Colon (tissue), 2 donors: ENCODE results near the gene TAF1A.

ENCODE experiments used
- FAIRE-seq: peaks from 2 replicates; lab custom pipeline; 2012; peaks lifted over from hg19 to GRCh38; lab: Jason Lieb, UNC
- donor health status: control.
- donor health status: control.

TAF1A gene

DNA sequence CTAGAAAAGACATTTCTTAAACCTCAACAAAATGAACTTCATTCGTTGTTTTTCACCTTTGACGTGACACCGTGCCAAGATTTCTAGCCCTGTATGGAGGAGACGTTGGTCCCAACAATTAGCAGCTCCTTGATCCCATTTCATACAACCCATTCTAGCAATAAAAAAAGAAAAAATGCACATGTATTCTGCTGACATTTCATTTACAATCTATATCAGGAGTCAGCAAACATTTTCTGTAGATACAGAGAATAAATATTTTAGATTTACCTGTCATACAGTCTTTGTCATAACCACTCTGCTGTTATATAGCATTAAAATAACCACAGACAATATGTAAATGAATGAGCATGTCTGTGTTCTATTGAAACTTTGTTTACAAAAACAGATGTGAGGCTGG lies 7.0 kb upstream of the TAF1A start:
- FAIRE-seq: no peak

DNA sequence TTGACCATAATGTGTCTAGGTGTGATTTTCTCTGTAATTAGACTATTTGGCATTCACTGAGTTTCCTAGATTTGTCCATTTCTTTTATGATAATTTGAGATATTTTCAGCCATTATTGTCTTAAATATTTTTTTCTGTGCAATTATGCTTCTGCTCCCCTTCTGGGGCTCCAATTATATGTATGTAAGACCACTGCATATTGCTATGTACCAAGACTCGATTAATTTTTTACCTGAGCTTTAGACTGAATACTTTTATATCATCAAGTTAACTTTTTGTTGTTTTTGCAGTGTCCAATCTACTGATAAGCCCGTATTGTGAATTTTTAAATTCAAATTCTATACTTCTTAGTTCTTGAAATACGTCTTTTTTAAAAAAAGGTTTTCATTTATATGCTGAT lies 5.1 kb upstream of the TAF1A start:
- no peak for FAIRE-seq

DNA sequence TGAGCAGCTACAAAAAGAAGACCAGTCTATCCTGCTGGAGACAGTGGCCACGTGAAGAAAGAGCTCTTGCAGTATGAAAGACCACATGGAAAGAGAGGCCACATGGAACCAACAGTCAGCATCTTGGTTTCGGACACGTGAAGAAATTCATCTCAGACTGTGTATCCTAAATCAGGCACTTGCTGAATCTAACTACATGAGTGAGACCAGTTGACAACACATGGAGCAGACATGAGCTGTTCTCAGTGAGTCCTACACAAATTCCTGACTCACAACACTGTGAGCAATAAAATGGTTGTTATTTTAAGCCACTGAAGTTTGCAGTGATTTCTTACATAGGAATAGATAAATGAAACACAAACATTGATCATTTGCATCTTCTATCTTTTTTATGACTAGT lies 2.4 kb upstream of the TAF1A start:
- no peak for FAIRE-seq

DNA sequence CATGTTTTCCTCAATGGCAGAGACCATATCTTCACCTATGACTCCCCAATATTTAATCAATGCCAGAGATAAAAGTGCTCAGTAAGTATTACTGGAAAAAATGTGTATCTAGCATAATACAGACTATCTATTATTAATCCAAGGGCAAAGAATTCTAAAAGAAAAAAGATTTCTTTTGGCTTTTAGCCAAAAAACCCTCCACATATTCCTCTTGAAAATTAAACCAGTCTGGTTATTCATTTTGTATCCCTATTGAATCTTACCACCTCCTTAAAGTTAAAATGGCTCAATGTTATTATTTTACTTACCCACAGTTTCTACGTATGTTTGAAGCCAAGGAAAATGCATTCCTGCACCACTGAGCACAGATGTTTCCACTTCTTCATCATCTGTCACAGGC lies 1.6 kb downstream of the TAF1A start:
- no peak for FAIRE-seq

DNA sequence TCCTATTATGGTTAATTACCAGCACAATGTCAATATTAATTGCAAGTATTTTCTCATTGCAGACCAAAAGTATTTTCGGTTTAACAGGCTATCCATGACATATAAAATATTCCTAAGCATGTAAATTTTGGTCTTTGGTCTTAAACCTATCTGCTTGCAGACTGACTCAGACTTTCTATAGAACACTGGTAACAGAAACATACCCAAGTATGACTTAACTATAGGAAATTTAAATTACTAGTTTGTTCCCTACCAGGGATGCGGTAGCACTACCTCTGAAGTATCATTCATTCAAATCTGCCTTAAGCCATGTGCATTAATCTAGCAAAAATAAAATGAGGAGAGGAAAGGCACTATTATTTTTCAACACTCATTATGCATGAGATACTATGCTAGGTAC lies 2.9 kb downstream of the TAF1A start:
- FAIRE-seq: no peak

DNA sequence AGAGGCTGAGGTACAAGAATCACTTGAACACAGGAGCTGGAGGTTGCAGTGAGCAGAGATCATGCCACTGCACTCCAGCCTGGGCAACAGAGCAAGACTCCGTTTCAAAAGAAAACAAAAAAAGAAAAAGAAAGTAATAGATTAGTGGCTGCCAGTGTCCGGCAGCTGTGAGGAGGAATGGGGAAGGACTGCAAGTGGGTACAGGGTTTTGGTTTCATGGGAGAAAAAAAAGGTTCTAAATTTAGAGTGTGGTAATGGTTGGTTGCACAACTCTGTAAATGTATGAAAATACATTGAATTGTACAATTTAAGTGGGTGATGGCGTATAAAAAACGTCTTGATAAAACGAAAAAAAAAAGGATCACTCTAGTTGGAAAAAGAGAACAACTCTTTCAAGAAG lies 6.7 kb downstream of the TAF1A start:
- no peak for FAIRE-seq

DNA sequence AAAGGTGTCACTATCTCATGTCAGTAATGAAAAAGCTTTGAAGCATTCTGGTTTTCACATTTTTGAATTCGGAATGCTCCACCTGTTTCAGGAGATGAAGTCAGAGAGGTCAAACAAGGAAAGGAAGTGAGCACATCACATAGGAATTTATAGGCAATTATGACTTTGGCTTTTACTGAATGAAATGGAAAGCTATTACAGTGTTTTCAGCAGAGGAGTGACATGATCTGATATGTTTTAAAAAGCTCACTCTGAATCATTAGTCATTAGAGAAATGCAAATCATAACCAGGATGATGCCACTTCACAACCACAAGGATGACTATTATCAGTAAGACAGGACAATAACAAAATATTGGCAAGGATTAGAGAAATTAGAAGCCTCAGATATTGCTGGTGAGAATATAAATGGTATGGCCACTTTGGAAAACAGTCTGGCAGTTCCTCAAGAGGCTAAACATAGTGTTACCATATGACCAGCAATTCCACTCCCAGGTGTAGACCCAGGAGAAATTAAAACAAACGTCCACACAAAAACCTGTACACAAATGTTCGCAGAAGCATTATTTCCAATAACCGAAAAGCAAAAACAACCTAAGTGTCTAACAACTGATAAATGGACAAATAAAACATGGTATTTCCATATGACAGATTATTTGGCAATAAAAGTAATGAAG lies 7.5 kb downstream of the TAF1A start:
- FAIRE-seq: no peak

DNA sequence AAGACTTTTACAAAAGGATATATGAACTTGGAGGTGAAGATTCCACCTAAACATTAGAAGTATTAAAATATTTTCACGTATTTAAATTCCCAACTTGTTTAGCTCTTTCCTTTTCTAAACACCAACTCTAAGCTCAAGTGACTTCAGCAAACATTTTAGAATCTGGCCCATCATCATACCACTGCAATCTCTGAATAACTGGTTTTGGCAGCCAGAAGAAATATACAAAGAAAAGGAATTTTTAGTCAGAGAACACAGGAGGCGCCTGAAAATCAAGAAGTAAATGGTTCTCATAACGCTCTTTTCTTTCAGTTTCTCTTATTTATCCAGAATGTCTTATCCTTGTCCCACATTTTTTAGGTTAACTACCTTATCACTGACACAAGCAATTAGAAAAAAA lies 10.4 kb downstream of the TAF1A start:
- FAIRE-seq: no peak

DNA sequence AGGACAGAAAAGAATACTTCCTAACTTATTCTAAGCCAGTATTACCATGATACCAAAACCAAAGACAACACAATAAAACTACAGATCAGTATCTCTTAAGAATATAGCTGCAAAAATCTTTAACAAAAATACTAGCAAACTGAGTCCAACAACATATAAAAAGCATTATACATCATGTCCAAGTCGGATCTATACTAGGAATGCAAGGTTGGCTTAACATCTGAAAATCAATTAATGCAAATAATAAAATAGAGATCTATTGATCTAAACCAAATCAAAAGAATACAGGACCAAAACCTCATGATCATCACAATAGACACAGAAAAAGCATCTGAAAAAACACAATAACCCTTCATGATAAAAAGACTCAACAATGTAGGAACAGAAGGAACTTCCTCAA lies 18.9 kb downstream of the TAF1A start:
- FAIRE-seq: no peak

DNA sequence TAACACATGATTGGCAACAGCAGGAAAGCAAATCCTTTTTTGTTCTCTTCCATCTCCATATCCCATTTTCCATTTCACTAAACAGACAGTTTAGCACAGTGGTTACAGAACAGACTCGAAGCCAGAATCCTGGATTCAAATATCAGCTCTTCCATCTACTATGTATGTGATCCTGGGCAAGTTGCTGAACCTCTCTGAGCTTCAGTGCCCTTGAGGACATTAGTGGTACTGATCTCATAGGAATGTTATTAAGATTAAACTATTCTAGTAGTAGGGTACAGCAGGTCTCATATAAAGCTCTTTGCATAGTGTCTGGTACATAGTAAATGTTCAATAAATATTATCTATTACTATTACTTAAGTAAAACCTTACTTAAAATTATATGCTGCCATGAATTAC lies 28.1 kb downstream of the TAF1A start:
- FAIRE-seq: no peak

DNA sequence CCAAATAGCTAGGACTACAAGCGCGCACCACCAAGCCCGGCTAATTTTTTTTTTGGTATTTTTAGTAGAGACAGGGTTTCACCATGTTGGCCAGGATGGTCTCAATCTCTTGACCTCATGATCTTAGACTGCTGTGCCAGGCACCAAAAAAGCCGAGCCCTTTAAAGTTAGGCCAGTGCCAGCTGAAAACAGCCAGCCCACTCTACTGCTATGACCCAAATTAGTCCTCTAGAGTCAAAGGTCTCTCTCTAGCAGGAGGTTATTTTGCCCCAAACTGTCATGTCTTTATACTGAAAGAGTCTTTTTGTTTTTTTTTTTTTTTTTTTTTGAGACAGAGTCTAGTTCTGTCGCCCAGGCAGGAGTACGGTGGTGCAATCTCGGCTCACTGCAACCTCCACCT lies 32.2 kb downstream of the TAF1A start:
- no peak for FAIRE-seq

DNA sequence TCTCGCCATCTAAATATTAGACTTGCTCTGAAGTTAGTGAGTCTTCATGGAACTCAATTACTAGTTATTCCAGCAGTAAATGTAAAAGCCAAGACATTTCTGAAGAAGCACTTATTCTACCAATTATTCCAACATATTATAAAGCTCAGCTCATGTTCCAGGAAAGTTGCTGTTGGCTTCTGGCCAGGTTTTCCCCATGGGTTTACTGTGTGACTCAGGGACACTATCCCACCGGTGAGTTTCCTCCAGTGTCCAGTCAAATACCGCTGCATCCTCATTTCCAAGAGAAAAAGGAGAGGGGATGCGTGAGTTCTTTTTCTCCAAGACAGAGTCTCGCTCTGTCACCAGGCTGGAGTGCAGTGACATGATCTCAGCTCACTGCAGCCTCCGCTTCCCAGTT lies 32.6 kb downstream of the TAF1A start:
- no peak for FAIRE-seq

DNA sequence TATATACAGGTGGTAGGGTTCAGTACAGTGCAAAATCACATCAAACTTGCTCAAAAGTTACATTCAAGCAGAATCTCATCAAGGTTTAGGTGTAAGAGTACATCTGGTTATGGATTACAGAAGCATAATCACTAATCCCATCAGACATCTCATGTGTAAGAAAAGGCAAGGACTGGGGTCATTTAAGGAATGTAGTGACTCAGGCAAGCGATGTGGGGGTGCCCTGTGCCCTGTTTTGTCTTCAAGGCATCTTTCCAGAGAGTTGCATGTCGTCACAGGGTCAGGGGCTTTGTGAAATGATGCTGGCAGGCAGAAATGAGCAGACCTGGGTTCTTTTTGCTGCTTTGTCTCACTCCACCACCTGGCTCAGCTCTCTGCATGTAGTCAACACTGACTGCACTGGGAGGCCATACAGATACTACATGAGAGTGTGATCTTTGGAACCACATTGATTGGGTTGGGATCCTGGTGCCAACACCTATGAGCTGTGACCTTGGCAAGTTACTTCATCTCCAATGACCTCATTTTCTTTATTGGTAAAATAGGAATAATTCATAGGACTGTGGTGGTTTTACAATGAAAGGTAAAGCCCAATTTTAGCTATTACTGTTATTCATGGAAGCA lies 33.6 kb downstream of the TAF1A start:
- FAIRE-seq: no peak

DNA sequence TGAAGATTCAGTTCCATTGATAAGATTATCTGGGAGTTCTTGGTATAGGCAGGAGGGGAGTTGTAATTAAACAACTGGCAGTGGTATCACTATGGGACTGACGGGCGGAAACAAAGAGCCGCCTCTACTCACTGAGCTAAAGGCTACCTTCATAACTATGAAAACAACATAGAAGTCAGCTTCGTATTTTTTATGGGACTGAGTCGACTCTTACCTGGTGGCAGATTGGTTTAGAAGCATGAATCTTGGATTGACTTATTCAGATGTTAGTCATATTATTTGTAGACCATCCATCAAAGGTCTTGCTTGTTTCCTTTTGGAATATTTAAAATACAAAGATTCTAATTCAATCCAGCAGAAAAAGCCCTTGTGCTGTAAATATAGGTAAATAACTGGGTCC lies 35.6 kb downstream of the TAF1A start:
- no peak for FAIRE-seq

DNA sequence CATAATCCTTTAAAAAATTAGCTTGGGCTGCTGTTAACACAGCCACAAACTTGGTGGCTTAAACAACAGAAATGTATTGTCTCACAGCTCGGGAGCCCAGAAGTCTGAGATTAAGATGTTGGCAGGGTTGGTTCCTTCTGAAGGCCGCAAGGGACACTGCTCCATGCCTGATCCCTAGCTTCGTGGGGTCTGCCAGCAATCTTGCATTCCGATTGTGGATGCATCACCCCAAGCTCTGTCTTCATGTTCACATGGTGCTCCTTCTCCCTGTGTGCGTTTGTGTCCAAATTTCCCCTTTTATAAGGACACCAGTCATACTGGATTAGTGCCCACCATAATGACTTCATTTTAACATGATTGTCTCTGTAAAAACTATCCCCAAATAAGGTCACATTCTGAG lies 36.9 kb downstream of the TAF1A start:
- FAIRE-seq: no peak

DNA sequence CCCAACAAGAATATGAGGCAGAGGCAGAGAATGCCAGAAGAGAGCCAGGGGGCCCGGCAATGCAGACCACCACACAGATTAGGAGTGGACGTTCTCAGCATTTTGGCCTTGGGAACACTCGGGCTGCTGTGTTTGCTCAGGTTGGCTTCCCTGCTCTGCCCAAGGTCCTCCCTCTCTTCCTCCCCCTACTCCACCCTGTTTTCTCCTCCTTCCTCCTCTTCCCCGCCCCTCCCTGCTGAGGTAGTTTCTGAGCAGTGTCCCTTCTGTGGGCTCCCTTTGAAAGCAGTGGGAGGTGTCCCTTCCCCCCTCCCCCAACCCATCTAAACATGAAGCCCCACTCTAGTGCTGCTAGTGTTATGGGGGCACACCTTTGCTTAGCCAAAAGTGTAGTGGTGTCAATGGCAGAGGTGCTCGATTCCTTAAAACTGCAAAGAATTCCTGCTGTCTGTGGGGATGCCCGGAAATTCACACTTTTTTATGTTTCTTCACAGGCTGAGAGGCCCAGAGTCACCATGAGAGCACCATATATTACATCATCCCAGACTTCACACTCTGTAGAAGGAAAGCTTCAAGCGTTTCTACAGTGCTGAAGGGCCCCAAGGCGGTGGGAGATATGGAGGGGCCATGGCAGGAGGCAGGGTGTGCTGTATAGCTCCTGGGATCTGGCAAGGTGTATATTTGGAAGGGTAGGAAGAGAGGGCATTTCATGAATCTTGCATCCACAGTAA lies 41.6 kb downstream of the TAF1A start, which contains the start of gene HHIPL2:
HHIPL2 (minus strand) TSS at position 161 of the 728 bp plus-strand sequence; CDS start at position 101, 60 bp downstream.
- FAIRE-seq: no peak

DNA sequence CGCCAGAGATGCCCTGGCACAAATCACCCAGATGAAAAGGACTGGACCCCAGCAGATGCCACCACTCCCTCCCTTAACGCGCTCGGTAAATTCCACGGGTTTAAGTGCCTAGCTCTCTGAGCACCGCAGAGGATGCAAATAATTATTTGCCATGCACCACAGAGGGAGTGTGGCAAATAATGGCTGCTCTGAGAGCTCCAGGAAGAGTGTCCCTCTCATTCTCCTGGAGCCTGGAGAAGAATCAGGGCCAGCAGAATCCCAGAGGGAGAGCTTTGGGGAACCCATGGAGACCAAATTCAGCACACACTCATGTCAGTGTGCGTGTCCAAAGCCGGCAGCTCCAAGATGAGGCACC lies 42.5 kb downstream of the TAF1A start:
- FAIRE-seq: no peak

DNA sequence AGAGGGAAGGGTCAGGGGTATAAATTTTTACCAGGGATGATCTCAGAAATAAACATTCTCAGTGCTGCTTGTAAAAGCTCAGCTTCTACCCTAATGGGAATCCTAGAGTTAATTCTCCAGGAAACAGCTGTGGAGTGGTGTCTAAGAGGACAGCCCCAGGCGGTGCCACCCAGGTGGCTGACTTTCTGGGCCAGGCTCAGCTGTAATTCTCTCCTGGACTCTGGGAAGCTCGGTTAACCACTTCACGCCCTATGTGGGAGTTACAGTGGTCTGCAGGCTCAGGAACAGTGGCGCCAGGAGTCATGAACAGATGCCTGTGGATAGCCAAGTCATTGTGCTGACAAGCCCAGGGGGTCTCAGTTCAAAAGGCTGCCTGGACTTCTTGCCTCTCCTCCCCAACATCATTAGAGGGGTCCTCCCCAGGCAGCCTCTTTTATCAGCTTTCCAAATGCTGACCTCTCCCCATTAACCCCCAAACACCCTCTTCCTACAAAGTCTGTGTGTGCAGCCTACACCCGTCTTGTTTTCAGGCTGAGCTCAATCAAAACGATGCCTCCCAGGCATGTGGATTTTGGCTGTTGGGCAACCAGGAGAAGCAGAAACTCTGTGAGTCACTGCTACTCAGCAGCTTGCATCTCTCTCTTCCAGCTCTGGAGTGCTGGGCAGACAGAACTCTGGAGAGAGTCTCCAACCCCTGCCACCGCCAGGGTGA lies 43.0 kb downstream of the TAF1A start:
- FAIRE-seq: no peak

DNA sequence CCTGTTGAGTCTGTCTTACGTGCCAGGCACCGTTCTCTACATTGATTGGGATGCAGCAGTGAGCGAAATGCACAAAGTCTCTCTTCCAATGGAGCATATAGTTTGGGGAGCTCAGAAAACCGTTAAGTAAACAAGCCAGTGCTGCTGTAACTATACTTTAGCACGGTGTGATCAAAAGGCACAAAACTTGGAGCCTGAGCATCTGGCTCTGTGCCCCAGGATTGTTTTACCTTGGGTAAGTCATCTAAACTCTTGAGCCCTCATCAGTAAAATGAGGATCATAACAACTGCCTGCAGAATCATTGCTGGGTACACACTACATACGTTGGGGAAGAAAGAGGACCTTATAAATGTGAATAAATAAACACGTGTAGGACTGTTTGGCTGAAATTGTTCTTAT lies 43.6 kb downstream of the TAF1A start:
- FAIRE-seq: no peak

DNA sequence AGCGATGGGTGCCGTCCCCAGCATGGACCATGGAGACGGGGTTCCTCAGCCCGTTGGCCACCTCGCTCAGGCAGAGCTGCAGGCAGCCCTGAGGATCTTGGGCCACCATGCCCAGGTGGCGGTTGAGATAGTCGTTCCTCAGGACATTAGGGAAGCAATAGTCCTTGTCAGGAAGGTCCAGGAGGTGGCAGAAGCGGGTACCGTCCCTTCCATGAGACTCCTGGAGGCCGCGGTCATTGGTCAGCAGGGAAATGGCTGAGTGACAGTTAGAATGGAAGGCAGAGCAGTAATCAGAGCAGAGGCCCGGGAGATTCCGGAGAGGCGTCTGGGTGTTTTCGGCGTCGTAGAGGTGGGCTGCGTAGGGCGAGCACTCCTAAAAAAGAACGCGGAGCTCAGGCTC lies 45.9 kb downstream of the TAF1A start:
- FAIRE-seq: no peak

DNA sequence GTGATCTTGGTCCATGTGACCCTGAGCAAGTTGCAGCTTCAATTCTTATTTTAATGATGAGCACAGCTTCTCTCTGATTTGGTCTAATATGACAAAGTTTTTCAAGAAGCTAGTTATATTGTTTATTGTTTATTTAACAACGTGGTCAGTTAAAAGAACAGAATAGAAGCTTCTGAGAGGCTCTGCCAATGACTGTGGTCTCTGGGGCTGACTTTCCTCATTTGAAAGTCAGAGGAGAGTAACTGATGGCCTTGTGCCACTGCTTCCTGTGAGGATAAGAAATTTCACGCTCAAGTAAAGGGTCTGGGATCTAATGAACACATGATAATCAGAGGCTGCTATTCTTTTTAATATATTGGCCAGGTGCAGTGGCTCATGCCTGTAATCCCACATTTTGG lies 49.1 kb downstream of the TAF1A start:
- no peak for FAIRE-seq

DNA sequence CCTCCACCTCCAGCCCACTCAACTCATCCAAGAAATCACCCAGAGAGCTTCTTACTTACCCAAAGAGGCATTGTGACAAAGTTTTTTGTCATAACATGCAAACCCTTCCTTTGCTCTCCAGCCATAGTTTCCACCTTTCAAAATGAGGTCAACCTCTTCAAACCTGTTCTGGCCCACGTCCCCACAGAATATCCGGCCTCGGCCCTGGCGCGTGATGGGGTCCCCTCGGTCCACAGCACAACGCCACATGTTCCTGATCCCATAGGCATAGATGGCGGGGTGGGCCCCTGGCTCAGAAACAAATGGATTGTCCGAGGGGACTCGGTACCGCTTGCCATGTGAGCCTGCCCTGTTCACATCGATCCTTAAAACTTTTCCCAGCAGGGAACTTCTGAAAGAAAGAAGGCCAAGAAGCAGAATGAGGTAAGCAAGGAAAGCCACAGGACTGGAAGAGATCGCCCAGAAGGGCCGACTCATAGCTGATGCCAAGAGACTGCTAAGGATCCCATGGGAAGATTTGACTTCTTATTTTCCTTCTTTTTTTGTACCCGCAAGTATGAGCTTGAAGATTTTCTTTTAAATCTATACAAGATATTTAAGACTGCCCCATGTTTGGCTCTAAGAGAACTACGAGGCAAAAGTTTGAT lies 49.7 kb downstream of the TAF1A start:
- FAIRE-seq: no peak

DNA sequence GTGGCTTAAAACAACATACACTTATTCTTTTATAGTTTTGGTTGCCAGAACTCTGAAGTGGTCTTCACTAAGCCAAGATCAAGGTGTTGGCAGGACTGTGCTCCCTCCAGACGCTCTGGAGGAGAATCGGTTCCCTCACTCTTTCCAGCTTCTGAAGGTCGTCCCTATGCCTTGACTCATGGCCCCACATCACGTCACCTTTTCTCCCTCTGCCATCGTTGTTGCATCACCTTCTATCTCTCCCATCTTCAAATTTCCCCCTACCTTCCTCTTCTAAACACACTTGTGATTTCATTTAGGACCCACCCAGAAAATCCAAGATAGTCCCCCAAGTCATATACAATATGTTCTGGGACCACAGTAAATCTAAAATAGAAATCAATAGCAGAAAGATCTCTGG lies 54.3 kb downstream of the TAF1A start:
- no peak for FAIRE-seq
